GM23338 (cell line): Measurements from ENCODE around the gene APOL1. TPM values are rescaled to one million over a fixed set of nuclear protein-coding genes. Genes with fewer than 3 reads are reported as not detected.

Experiments
- ATAC-seq: fragments of 200-7000 bp; cut with Tn5 transposase; 3 replicates; pipeline ENCODE4 v1.9.1; 2020
- DNase-seq: peaks from one replicate; pipeline ENCODE4 v3.0.0-alpha.2; 2015; ENCODE audit warnings: low spot score
- H2AFZ ChIP-seq: fragments of 200-600 bp; sonication (generic); 2 replicates; pipeline ENCODE4 v1.8.0; 2016; ENCODE audit warnings: antibody characterized with exemption, mild to moderate bottlenecking, moderate library complexity
- H3F3A ChIP-seq: fragments of 200-600 bp; sonication (generic); replicated peaks from 2 replicates; pipeline ENCODE4 v1.8.0; 2017; ENCODE audit warnings: antibody characterized with exemption, mixed run types, low read depth
- H3K27ac ChIP-seq: fragments of 200-600 bp; sonication (generic); 2 replicates; pipeline ENCODE4 v1.6.1; 2016; ENCODE audit warnings: low read depth
- H3K27me3 ChIP-seq: fragments of 200-600 bp; sonication (generic); 2 replicates; pipeline ENCODE4 v1.8.0; 2016; ENCODE audit warnings: mild to moderate bottlenecking, mixed run types, moderate library complexity; ENCODE audit not compliant: insufficient read depth
- H3K36me3 ChIP-seq: fragments of 200-600 bp; sonication (generic); 2 replicates; pipeline ENCODE4 v1.8.0; 2016; ENCODE audit warnings: mild to moderate bottlenecking; ENCODE audit not compliant: insufficient read depth
- H3K4me1 ChIP-seq: fragments of 200-600 bp; sonication (generic); 2 replicates; pipeline ENCODE4 v1.8.0; 2016; ENCODE audit warnings: mild to moderate bottlenecking, moderate library complexity; ENCODE audit not compliant: insufficient read depth
- H3K4me2 ChIP-seq: fragments of 200-600 bp; sonication (generic); 2 replicates; pipeline ENCODE4 v1.7.1; 2017; ENCODE audit warnings: mixed run types
- H3K4me3 ChIP-seq: fragments of 200-600 bp; sonication (generic); 2 replicates; pipeline ENCODE4 v1.6.1; 2016; ENCODE audit warnings: mixed run types
- H3K79me2 ChIP-seq: fragments of 200-600 bp; sonication (generic); replicated peaks from 2 replicates; pipeline ENCODE4 v1.8.0; 2017; ENCODE audit warnings: mild to moderate bottlenecking; ENCODE audit not compliant: insufficient read depth
- H3K9me2 ChIP-seq: fragments of 200-600 bp; sonication (generic); 2 replicates; pipeline ENCODE4 v1.8.0; 2017; ENCODE audit not compliant: insufficient read depth
- H4K20me1 ChIP-seq: fragments of 200-600 bp; sonication (generic); replicated peaks from 2 replicates; pipeline ENCODE4 v1.8.0; 2017; ENCODE audit warnings: mild to moderate bottlenecking; ENCODE audit not compliant: insufficient read depth
- H3K27ac Mint-ChIP-seq: 2 replicates; pipeline ENCODE4 v1.8.0; 2020; ENCODE audit warnings: inconsistent platforms, mild to moderate bottlenecking, moderate library complexity, mixed read lengths
- H3K27me3 Mint-ChIP-seq: 3 replicates; pipeline ENCODE4 v1.8.0; 2022; ENCODE audit warnings: low read depth, mild to moderate bottlenecking, moderate library complexity, mixed read lengths, inconsistent platforms; ENCODE audit not compliant: insufficient read depth, poor library complexity
- H3K36me3 Mint-ChIP-seq: 3 replicates; pipeline ENCODE4 v1.8.0; 2021; ENCODE audit warnings: low read depth, mild to moderate bottlenecking, inconsistent platforms, moderate library complexity, mixed read lengths
- H3K4me1 Mint-ChIP-seq: 3 replicates; pipeline ENCODE4 v1.8.0; 2020; ENCODE audit warnings: mild to moderate bottlenecking, inconsistent platforms, mixed read lengths
- H3K4me3 Mint-ChIP-seq: 3 replicates; pipeline ENCODE4 v1.8.0; 2021; ENCODE audit warnings: moderate library complexity, mild to moderate bottlenecking, inconsistent platforms, mixed read lengths
- H3K9me3 Mint-ChIP-seq: 3 replicates; pipeline ENCODE4 v1.8.0; 2020; ENCODE audit warnings: moderate library complexity, mild to moderate bottlenecking, inconsistent platforms, mixed read lengths
- EZH2 ChIP-seq: fragments of 200-600 bp; sonication (generic); IDR thresholded peaks from one replicate; pipeline ENCODE4 v1.8.0; 2017; ENCODE audit warnings: antibody characterized with exemption, mild to moderate bottlenecking, low read depth; ENCODE audit not compliant: unreplicated experiment
- EZH2phosphoT487 ChIP-seq: fragments of 200-600 bp; sonication (generic); IDR thresholded peaks from one replicate; pipeline ENCODE4 v1.8.1; 2018; ENCODE audit warnings: antibody characterized with exemption; ENCODE audit not compliant: unreplicated experiment
- JUNB ChIP-seq: IDR thresholded peaks from one replicate; pipeline ENCODE4 v1.6.1; 2016; ENCODE audit warnings: antibody characterized with exemption; ENCODE audit not compliant: unreplicated experiment
- NANOG ChIP-seq: IDR thresholded peaks from 2 replicates; pipeline ENCODE4 v1.6.1; 2016; ENCODE audit warnings: antibody characterized with exemption, borderline replicate concordance
- STAT1 ChIP-seq: IDR thresholded peaks from one replicate; pipeline ENCODE4 v1.6.1; 2016; ENCODE audit warnings: antibody characterized with exemption; ENCODE audit not compliant: unreplicated experiment
- ZNF114 ChIP-seq: fragments of 250-450 bp; sonication (Bioruptor Pico); IDR thresholded peaks from 2 replicates; pipeline ENCODE4 v1.5.0; 2020; ENCODE audit warnings: mild to moderate bottlenecking, moderate library complexity
- polyA plus RNA-seq: library from polyadenylated mRNA; unstranded; fragments of >200 nt; fragmentation: Nextera tagmentation; extraction: Ambion mirVana; gene quantifications from 2 replicates; pipeline ENCODE4 v1.2.1, GENCODE V29; 2016
- total RNA-seq: library from RNA; depleted of rRNA; stranded (reverse); fragments of >200 nt; shearing (Covaris generic); gene quantifications from 2 replicates; pipeline ENCODE4 v1.2.3, GENCODE V29; 2014
- TF ChIP-seq, protein P1 (sequence below): IDR thresholded peaks from 2 replicates; pipeline ENCODE4 v1.6.1; 2016; ENCODE audit warnings: antibody characterized with exemption
- TF ChIP-seq, protein P2 (sequence below): IDR thresholded peaks from one replicate; pipeline ENCODE4 v1.6.1; 2018; ENCODE audit warnings: antibody characterized with exemption; ENCODE audit not compliant: unreplicated experiment
- TF ChIP-seq, protein P3 (sequence below): fragments of 250-450 bp; sonication (Bioruptor Pico); IDR thresholded peaks from 2 replicates; pipeline ENCODE4 v1.5.0; 2020; ENCODE audit warnings: mild to moderate bottlenecking, moderate library complexity

APOL1 gene
- total and polyA plus RNA-seq, 2 experiments from 2014 or later: 0.11 TPM; not detected in 1

DNA sequence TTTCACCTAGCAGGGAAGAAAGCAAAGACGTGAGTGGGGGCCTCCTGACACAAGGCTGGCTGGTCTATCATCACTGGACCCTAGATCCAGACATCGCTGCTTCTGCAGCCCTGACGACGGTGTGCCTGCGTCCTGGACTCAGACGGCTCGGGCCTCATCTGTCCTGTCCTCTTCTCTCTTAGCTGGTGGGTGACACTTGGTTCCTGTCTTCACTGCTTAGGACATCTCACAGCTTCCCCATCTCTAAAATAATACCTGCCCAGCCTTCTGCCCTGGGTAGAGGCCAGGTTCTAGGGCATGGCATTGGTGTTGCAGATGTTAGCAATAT is 41.3 kb downstream of the APOL1 start (continued):
- TF ChIP-seq, protein P1, sequence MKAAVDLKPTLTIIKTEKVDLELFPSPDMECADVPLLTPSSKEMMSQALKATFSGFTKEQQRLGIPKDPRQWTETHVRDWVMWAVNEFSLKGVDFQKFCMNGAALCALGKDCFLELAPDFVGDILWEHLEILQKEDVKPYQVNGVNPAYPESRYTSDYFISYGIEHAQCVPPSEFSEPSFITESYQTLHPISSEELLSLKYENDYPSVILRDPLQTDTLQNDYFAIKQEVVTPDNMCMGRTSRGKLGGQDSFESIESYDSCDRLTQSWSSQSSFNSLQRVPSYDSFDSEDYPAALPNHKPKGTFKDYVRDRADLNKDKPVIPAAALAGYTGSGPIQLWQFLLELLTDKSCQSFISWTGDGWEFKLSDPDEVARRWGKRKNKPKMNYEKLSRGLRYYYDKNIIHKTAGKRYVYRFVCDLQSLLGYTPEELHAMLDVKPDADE: no peak
- TF ChIP-seq, protein P2, sequence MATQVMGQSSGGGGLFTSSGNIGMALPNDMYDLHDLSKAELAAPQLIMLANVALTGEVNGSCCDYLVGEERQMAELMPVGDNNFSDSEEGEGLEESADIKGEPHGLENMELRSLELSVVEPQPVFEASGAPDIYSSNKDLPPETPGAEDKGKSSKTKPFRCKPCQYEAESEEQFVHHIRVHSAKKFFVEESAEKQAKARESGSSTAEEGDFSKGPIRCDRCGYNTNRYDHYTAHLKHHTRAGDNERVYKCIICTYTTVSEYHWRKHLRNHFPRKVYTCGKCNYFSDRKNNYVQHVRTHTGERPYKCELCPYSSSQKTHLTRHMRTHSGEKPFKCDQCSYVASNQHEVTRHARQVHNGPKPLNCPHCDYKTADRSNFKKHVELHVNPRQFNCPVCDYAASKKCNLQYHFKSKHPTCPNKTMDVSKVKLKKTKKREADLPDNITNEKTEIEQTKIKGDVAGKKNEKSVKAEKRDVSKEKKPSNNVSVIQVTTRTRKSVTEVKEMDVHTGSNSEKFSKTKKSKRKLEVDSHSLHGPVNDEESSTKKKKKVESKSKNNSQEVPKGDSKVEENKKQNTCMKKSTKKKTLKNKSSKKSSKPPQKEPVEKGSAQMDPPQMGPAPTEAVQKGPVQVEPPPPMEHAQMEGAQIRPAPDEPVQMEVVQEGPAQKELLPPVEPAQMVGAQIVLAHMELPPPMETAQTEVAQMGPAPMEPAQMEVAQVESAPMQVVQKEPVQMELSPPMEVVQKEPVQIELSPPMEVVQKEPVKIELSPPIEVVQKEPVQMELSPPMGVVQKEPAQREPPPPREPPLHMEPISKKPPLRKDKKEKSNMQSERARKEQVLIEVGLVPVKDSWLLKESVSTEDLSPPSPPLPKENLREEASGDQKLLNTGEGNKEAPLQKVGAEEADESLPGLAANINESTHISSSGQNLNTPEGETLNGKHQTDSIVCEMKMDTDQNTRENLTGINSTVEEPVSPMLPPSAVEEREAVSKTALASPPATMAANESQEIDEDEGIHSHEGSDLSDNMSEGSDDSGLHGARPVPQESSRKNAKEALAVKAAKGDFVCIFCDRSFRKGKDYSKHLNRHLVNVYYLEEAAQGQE: no peak

DNA sequence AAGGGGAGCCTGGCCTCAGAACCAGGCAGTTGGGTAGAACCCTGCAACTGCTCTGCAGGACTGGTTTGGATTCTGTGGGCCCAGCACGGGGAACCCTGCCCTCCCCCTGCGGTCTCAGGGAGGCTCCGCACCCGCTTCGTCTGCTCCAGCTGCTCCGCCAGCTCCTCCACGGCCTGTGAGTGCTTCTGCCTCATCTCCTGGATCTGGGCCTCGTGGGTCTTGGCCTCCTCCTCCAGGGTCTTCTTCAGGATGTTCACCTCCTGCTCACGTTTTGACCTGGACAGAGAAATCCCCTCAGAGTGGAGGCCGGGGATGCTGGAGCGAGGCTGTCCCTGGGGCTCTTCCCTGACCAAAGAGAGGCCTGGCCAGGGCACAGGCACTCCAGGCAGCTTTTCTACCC is 41.9 kb downstream of the APOL1 start:
- H3K79me2 ChIP-seq: no peaks in the 10 kb centered on the region
- Mint-ChIP-seq H3K9me3 (peaks cover 20% of the 10 kb centered on the region), H3K36me3 (peaks cover 97% of the 10 kb centered on the region), H3K4me3 (no peak overlapping the region), H3K4me1 (no peaks in the 10 kb centered on the region), H3K27me3 (peaks cover 4% of the 10 kb centered on the region), H3K27ac (no peak overlapping the region)
- H2AFZ ChIP-seq: no peak overlapping the region
- H3K27ac ChIP-seq: no peak overlapping the region
- H3K4me3 ChIP-seq: no peak overlapping the region
- H3K4me1 ChIP-seq: no peaks in the 10 kb centered on the region
- 0 out of 2 replicates have a peak, but pooled peaks cover 2% of the 10 kb centered on the region for H3F3A ChIP-seq
- no peaks in the 10 kb centered on the region for H3K27me3 ChIP-seq
- ATAC-seq: no peak
- H3K4me2 ChIP-seq: no peak overlapping the region
- H4K20me1 ChIP-seq: peaks cover 8% of the 10 kb centered on the region; the same call in 1 of the 2 replicates
- no peak for DNase-seq
- H3K36me3 ChIP-seq: peaks cover 75% of the 10 kb centered on the region
- H3K9me2 ChIP-seq: 0 out of 2 replicates have a peak, but pooled peaks cover under 1% of the 10 kb centered on the region
- TF ChIP-seq, protein P1: no peak
- TF ChIP-seq, protein P2: no peak
- TF ChIP-seq EZH2 (no peak), ZNF114 (no peak), JUNB (no peak), STAT1 (no peak), EZH2phosphoT487 (no peak), NANOG (no peak)
- TF ChIP-seq, protein P3, sequence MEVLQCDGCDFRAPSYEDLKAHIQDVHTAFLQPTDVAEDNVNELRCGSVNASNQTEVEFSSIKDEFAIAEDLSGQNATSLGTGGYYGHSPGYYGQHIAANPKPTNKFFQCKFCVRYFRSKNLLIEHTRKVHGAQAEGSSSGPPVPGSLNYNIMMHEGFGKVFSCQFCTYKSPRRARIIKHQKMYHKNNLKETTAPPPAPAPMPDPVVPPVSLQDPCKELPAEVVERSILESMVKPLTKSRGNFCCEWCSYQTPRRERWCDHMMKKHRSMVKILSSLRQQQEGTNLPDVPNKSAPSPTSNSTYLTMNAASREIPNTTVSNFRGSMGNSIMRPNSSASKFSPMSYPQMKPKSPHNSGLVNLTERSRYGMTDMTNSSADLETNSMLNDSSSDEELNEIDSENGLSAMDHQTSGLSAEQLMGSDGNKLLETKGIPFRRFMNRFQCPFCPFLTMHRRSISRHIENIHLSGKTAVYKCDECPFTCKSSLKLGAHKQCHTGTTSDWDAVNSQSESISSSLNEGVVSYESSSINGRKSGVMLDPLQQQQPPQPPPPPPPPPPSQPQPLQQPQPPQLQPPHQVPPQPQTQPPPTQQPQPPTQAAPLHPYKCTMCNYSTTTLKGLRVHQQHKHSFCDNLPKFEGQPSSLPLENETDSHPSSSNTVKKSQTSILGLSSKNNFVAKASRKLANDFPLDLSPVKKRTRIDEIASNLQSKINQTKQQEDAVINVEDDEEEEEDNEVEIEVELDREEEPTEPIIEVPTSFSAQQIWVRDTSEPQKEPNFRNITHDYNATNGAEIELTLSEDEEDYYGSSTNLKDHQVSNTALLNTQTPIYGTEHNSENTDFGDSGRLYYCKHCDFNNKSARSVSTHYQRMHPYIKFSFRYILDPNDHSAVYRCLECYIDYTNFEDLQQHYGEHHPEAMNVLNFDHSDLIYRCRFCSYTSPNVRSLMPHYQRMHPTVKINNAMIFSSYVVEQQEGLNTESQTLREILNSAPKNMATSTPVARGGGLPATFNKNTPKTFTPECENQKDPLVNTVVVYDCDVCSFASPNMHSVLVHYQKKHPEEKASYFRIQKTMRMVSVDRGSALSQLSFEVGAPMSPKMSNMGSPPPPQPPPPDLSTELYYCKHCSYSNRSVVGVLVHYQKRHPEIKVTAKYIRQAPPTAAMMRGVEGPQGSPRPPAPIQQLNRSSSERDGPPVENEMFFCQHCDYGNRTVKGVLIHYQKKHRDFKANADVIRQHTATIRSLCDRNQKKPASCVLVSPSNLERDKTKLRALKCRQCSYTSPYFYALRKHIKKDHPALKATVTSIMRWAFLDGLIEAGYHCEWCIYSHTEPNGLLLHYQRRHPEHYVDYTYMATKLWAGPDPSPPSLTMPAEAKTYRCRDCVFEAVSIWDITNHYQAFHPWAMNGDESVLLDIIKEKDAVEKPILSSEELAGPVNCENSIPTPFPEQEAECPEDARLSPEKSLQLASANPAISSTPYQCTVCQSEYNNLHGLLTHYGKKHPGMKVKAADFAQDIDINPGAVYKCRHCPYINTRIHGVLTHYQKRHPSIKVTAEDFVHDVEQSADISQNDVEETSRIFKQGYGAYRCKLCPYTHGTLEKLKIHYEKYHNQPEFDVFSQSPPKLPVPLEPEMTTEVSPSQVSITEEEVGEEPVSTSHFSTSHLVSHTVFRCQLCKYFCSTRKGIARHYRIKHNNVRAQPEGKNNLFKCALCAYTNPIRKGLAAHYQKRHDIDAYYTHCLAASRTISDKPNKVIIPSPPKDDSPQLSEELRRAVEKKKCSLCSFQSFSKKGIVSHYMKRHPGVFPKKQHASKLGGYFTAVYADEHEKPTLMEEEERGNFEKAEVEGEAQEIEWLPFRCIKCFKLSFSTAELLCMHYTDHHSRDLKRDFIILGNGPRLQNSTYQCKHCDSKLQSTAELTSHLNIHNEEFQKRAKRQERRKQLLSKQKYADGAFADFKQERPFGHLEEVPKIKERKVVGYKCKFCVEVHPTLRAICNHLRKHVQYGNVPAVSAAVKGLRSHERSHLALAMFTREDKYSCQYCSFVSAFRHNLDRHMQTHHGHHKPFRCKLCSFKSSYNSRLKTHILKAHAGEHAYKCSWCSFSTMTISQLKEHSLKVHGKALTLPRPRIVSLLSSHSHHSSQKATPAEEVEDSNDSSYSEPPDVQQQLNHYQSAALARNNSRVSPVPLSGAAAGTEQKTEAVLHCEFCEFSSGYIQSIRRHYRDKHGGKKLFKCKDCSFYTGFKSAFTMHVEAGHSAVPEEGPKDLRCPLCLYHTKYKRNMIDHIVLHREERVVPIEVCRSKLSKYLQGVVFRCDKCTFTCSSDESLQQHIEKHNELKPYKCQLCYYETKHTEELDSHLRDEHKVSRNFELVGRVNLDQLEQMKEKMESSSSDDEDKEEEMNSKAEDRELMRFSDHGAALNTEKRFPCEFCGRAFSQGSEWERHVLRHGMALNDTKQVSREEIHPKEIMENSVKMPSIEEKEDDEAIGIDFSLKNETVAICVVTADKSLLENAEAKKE (CRISPR knock-in tag): no peak
